ENCODE results near the gene RNPEPL1.

Gene RNPEPL1

DNA sequence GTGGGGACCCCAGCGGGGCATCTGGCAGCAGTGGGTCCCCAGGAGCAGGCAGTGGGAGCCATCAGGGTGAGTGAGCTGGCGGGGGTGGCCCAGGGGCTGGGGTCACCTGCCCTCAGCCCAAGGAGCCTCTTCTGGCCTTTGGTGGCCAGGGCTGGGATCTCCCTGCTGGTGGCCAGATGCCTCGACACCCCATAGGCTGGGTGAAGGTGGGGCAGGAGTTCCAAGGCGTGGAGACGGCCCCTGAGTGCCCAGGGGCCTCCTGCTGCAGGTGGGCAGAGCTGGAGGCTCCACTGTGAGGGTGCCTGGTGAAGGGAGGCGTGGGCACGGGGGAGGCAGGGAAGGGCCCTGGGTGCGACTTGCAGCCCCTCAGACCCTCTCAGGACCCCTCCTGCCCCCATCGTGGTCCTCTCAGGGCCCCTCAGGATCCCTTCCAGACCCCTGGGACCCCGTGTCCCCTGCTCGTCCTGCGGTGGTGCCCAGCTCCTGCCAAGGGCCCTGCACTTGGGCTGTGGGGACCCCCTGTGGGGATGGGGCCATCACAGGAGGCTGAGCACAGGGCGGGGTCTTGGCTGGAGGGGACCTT is 52.0 kb downstream of the RNPEPL1 start:
- no peaks in the 10 kb centered on the region for H3K27me3 ChIP-seq (replicated peaks; ENCODE audit: control insufficient read depth, insufficient read depth, low read length)
- H3K4me3 ChIP-seq (replicated peaks; ENCODE audit: low read depth, low read length): no peak overlapping the region
- no peaks in the 10 kb centered on the region; the same call in 1 of the 2 replicates for H3K36me3 ChIP-seq (ENCODE audit: control insufficient read depth, insufficient read depth, low read length)
- DNase-seq (ENCODE audit: extremely low read depth, insufficient read length): no peak
- TF ChIP-seq, protein P1, sequence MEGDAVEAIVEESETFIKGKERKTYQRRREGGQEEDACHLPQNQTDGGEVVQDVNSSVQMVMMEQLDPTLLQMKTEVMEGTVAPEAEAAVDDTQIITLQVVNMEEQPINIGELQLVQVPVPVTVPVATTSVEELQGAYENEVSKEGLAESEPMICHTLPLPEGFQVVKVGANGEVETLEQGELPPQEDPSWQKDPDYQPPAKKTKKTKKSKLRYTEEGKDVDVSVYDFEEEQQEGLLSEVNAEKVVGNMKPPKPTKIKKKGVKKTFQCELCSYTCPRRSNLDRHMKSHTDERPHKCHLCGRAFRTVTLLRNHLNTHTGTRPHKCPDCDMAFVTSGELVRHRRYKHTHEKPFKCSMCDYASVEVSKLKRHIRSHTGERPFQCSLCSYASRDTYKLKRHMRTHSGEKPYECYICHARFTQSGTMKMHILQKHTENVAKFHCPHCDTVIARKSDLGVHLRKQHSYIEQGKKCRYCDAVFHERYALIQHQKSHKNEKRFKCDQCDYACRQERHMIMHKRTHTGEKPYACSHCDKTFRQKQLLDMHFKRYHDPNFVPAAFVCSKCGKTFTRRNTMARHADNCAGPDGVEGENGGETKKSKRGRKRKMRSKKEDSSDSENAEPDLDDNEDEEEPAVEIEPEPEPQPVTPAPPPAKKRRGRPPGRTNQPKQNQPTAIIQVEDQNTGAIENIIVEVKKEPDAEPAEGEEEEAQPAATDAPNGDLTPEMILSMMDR (IDR thresholded peaks at IDR 0.05; ENCODE audit: insufficient read depth, low read length, poor library complexity, severe bottlenecking): no peak

- Histone ChIP-seq H3K36me3 (ENCODE audit: control insufficient read depth, insufficient read depth, low read length) (no peaks in the 10 kb centered on the region; the same call in 1 of the 2 replicates), H3K4me3 (replicated peaks; ENCODE audit: low read depth, low read length) (no peak overlapping the region), H3K27me3 (replicated peaks; ENCODE audit: control insufficient read depth, insufficient read depth, low read length) (no peaks in the 10 kb centered on the region)
- no peak for DNase-seq (ENCODE audit: extremely low read depth, insufficient read length)
- TF ChIP-seq, protein P1 (IDR thresholded peaks at IDR 0.05; ENCODE audit: insufficient read depth, low read length, poor library complexity, severe bottlenecking): no peak
These were observed 52.6 kb downstream of the RNPEPL1 start for GRCh38 chr2:240620859-240621258.

- no peak overlapping the region for H3K4me3 ChIP-seq (replicated peaks; ENCODE audit: low read depth, low read length)
These were observed 53.8 kb downstream of the RNPEPL1 start for GRCh38 chr2:240622060-240622411.

GRCh38 chr2:240622531-240623235 is 54.4 kb downstream of the RNPEPL1 start:
- no peaks in the 10 kb centered on the region for H3K27me3 ChIP-seq (replicated peaks; ENCODE audit: control insufficient read depth, insufficient read depth, low read length)
- DNase-seq (ENCODE audit: extremely low read depth, insufficient read length): no peak
- TF ChIP-seq, protein P1 (IDR thresholded peaks at IDR 0.05; ENCODE audit: insufficient read depth, low read length, poor library complexity, severe bottlenecking): no peak
- H3K36me3 ChIP-seq (ENCODE audit: control insufficient read depth, insufficient read depth, low read length): no peaks in the 10 kb centered on the region; the same call in 1 of the 2 replicates
- H3K4me3 ChIP-seq (replicated peaks; ENCODE audit: low read depth, low read length): no peak overlapping the region

More at GRCh38 chr2:240622060-240622411, 53.8 kb downstream of the RNPEPL1 start:
- no peaks in the 10 kb centered on the region for H3K27me3 ChIP-seq (replicated peaks; ENCODE audit: control insufficient read depth, insufficient read depth, low read length)
- no peak for DNase-seq (ENCODE audit: extremely low read depth, insufficient read length)
- H3K36me3 ChIP-seq (ENCODE audit: control insufficient read depth, insufficient read depth, low read length): no peaks in the 10 kb centered on the region; the same call in 1 of the 2 replicates
- TF ChIP-seq, protein P1 (IDR thresholded peaks at IDR 0.05; ENCODE audit: insufficient read depth, low read length, poor library complexity, severe bottlenecking): no peak

GRCh38 chr2:240623531-240624010 is 55.3 kb downstream of the RNPEPL1 start:
- Histone ChIP-seq H3K27me3 (replicated peaks; ENCODE audit: control insufficient read depth, insufficient read depth, low read length) (no peaks in the 10 kb centered on the region), H3K36me3 (ENCODE audit: control insufficient read depth, insufficient read depth, low read length) (no peaks in the 10 kb centered on the region; the same call in 1 of the 2 replicates), H3K4me3 (replicated peaks; ENCODE audit: low read depth, low read length) (no peak overlapping the region)
- TF ChIP-seq, protein P1 (IDR thresholded peaks at IDR 0.05; ENCODE audit: insufficient read depth, low read length, poor library complexity, severe bottlenecking): no peak
- no peak for DNase-seq (ENCODE audit: extremely low read depth, insufficient read length)

All from GM06990 (cell line).